GM21737 (cell line): ENCODE measurements around the gene FAM171A2.

Source experiments
- ATAC-seq: cut with Tn5 transposase; IDR thresholded peaks from one replicate; pipeline ENCODE4 v1.9.1; 2021; ENCODE audit warnings: mild to moderate bottlenecking, moderate library complexity; ENCODE audit not compliant: unreplicated experiment

The FAM171A2 gene

DNA sequence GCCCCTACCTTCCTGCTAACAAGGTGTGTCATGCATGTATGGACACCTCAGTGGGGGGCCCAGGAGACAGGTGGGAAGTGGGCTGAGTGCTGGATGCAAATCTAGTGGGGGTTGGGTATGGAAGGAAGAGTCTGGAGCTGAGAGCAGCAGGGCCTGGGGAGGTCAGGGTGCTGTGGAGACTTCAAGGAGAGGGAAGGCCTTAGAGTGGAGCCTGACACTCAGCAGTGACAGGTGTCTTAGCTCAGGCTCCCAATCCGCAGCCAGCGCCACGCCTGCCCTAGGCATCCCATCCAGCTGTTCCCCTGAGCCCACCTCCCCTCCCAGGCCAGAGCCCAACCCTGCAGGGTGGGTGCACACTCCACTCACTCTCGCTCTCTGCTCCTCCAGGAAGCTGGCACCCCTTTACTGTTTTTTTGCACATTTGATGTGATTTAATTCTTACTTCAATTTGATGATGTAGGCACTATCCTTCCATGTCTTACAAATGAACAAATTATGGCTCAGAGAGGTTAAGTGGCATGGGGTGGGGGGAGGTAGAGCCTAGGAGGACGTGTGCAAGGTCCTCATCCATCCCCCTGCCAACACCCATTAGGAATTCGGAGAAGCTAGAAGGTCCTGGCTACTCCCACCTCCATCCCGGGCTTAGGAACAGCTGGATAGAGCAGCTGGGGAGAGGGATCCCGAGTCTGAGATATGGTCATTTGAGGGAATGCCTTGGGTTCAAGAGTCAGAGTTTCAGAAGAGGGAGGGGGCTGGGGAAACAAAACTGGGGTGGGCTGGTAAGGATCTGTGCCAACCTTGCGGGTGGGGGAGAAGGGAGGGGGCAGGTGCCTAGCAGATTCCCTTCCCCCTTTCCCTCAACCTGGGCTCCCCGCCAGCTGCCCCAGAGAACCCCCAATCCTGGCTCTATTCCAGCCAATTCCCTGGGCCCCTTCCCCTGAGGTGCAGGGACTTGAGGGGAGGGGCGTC is 2.1 kb downstream of the FAM171A2 start:
- no peak for ATAC-seq

DNA sequence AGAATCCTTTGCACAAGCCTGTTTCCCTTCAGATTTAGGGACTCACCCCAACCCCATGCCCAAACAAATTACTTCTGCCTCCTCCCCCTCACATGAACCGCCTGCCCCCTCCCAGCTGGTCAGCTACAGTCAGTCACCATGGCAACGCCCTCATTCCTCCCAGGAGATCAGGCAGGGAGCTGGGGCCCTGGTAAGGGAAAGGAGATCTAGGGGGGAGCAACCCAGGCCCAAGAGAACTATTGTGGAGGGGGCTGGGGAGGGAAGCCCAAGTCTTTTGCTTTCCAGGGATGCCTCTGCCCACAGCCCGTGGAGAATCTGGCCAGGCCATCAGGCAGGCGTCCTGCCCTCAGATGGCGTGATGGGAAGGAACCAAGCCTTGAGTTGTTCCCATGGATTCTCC is 2.8 kb downstream of the FAM171A2 start:
- ATAC-seq: no peak

DNA sequence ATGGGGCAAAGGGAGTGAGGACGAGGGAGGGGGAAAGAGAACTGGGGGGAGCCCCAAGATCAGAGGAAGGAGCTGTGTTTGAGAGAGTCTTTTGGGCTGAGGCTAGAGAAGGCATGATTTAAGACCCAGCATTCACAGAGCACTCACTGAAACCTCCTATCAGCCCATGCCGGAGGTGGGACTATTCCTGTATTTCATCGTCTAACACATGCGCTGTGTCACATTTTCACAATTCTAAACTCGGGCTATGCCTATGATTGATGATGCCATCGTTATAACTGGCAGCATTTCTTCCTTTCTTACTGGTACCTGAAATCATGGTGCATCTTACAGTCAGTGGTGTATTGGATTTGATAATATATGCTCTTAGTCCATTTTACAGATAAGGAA is 3.5 kb downstream of the FAM171A2 start:
- ATAC-seq: no peak

DNA sequence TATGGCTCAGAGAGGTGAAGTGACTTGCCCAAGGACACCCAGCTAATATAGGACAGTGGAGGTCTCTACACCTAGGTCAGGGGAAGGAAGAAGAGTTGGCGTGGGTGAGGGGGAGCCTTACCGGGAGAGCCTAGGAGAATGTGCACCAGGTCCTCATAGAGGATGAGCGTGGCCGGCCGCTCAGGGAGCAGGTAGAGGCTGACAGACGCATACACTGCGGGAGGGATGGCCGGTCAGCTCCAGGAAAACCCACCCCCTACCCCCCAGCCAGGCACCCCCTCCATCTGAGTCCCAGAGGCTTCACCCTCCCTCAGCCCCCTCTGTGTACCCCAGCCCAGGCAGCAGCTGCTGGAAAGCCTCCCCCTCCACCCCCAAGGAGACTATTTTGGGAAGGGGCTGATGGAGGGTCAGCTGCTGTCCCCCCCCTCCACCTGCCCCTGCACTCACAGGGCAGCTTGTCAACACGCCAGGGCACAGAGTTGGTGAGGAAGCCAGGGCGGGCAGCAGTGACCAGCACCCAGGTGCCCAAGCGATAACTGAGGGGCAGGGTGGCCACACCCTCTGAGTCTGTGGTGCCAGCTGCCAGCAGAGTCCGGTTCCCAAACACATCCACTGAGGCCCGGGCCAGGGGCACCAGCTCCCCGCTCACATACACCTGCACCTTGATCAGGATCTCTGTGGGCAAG is 4.1 kb downstream of the FAM171A2 start:
- no peak for ATAC-seq

- no peak for ATAC-seq
Measured at GRCh38 chr17:44359006-44359405, 4.6 kb downstream of the FAM171A2 start.

DNA sequence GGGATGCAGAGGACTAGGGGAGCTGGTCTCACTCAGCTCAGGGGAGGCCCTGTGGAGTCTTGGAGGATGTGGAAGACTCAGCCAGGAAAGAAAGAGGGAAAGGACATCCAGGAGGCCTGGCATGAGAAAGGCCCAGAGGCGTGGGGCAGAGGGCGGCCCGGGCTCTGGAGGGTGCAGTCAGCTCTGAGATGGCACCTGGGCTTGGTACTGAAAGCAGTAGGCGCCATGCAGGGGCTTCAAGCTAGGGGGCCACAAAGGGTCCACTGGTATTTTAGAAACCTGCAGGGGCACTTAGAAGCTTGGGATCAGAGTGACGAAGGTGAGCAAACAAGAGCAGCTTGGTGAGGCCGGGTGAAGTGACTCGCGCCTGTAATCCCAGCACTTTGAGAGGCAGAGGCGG is 5.6 kb downstream of the FAM171A2 start:
- ATAC-seq: no peak

DNA sequence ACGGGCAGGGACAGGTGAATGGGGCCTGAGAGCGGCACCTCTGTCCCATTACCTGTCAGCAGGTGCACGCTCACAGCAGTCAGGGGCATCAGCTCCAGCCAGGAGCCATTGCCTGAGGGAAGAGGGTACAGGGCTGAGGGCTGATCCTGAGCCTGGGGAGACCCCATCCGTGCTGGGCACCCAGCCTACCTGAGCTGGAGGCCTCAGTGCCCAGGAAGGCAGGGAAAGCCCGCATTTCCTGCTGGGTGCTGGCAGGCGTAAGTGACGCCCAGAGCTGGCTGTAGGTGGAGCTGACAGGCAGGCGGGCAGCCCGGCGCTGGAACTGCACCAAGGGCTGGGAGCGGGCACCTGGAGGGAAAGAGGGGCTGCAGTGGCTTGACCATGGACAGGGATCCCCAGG is 7.4 kb downstream of the FAM171A2 start:
- no peak for ATAC-seq

DNA sequence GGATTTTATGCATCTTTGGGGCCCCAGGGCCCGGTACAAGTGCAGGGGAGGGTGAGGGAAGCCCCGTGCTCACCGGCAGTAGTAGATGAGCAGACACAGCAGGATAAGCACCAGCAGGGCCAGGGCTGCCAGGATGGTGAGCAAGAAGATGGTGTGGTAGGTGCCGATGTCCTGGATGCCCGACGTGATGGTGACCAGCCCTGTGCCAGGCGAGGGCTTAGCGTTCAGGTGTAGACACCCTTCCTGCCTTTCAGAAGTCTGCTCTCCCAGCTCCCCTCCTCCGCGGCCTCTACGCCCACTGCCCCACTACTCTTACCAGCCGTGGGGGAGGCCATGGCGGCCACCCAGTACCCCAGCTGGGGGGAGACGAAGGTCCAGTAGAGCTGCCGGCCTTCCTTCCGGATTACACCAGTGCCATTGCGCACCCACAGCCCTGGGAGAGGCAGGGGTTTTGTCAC is 8.0 kb downstream of the FAM171A2 start:
- ATAC-seq: no peak

DNA sequence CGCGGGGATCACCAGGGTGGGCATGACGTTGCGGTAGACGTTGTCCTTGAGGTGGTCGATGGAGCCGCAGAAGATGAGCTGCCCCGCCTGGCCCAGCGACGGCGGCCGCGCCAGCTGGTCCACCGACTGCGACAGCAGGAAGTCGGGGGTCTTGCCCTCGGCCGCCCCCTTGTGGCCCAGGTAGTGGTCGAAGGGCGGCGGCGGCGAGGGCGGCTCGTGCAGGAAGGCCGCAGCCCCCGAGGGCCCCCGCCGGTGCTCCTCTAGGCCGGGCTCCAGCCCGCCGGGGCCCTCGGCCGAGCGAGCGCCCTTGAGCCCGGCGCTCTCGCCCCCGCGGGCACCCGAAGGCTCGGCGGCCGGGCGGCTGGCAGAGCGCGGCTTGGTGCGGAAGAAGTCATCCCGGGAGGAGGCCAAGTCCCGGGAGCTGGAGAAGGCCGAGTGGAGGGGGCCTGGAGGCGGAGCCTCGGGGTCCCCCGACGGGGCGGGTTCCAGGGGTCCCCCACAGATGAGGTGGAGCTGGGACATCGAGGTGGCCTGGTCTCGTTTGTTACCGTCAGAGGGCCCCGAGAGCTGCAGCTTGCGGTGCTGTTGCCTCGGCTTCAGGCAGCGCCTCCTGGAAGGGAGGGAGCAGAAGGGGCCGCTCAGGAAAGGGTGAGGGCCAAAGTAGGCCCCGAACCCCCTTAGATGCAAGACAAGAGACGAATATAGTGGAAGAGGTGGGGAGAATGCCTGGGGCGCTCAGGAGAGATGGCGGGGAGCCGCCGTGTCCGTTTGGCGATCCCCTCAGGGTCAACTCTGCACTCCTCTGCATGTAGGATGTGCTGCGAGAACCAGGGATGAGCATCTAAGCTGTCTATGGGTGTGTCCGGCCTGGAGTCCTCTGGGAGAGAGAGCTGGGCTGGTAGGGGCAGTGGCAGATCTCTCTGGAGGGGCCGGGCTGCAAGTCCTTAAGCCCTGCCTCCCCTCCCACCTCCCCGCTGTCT is 8.8 kb downstream of the FAM171A2 start:
- no peak for ATAC-seq

GRCh38 chr17:44353672-44354331 is 9.9 kb downstream of the FAM171A2 start:
- ATAC-seq: no peak

DNA sequence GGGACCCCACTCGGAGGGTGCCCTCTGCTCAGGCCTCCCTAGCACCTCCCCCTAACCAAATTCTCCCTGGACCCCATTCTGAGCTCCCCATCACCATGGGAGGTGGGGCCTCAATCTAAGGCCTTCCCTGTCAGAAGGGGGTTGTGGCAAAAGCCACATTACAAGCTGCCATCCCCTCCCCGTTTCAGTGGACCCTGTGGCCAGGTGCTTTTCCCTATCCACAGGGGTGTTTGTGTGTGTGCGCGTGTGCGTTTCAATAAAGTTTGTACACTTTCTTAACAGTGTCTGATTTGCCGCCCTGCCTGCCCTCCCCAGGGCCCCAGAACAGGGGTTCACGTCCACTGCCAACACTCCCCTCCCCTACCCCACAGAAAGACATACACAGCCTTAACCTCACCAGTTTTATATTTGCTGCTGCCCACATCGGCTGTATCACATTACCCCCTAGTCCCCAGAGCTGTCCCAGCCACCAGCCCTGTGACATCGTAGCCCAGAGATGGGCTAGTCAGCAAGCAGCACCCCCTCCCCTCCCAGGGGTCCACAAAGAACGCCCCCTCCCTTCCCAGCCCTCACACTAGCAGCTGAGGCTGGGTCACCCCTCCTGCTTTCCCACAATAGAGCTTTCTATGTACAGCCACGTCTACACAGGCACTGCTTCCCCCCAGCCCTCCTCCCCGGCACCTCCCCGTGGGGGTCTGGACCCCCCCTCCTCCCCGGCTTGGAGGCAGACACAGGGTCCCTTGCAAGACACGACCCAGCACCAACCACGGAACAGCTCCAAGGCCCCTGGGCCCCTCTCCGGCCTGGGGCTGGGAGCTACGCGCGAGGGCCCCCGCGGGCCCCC is 10.6 kb downstream of the FAM171A2 start:
- ATAC-seq: no peak

DNA sequence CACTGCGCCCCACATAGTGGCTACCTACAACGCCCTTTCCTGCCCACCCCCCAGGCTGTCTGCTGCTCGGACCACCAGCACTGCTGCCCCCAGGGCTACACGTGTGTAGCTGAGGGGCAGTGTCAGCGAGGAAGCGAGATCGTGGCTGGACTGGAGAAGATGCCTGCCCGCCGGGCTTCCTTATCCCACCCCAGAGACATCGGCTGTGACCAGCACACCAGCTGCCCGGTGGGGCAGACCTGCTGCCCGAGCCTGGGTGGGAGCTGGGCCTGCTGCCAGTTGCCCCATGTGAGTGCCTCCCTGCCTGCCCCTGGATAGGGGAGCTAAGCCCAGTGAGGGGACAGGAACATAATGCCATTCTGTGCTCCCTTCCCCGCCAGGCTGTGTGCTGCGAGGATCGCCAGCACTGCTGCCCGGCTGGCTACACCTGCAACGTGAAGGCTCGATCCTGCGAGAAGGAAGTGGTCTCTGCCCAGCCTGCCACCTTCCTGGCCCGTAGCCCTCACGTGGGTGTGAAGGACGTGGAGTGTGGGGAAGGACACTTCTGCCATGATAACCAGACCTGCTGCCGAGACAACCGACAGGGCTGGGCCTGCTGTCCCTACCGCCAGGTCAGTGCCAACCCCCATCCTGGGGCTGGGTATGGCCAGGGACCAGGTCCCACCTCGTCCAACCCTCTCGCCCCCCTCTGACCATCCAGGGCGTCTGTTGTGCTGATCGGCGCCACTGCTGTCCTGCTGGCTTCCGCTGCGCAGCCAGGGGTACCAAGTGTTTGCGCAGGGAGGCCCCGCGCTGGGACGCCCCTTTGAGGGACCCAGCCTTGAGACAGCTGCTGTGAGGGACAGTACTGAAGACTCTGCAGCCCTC is 11.5 kb downstream of the FAM171A2 start:
- no peak for ATAC-seq

DNA sequence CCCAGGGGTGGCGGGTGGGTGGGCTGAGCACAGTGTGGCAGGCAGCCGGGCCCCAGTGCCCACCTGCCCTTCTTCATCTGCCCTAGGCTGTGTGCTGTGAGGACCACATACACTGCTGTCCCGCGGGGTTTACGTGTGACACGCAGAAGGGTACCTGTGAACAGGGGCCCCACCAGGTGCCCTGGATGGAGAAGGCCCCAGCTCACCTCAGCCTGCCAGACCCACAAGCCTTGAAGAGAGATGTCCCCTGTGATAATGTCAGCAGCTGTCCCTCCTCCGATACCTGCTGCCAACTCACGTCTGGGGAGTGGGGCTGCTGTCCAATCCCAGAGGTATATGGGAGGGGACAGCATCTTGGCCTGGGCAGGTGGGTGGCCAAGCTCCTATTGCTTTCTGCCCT is 12.2 kb downstream of the FAM171A2 start:
- no peak for ATAC-seq

DNA sequence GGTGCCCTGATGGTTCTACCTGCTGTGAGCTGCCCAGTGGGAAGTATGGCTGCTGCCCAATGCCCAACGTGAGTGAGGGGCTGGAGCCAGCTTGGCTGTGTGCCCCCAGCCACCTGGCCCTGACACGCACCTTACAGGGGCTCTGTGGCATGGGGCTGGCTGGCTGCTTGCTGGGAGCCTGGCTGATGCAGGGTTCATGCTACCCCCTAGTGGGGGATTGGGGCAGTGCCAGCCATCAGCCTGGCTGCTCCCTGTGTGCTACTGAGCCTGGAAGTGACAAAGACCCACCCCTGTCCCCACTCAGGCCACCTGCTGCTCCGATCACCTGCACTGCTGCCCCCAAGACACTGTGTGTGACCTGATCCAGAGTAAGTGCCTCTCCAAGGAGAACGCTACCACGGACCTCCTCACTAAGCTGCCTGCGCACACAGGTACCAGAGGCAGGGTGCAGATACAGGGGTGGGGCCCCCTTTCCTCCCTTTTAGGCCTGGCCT is 12.9 kb downstream of the FAM171A2 start:
- ATAC-seq: no peak

GRCh38 chr17:44349553-44350070 is 14.0 kb downstream of the FAM171A2 start:
- ATAC-seq: no peak

GRCh38 chr17:44348988-44349364 is 14.7 kb downstream of the FAM171A2 start:
- ATAC-seq: no peak

- ATAC-seq: no peak
Measured at GRCh38 chr17:44348234-44348987, 15.2 kb downstream of the FAM171A2 start.
